Left ventricle myocardium inferior (tissue), 1 donor: ENCODE results near the gene BMP6. TPM values are rescaled to one million over a fixed set of nuclear protein-coding genes. Genes with fewer than 3 reads are reported as not detected.
A peak's percentile ranks its signal among the peaks of the same experiment; 100 is the strongest.

Experiments used
- DNase-seq: peaks from one replicate; pipeline ENCODE4 v3.0.0-alpha.2; 2020
- H3K27ac ChIP-seq: fragments of 200-600 bp; replicated peaks from 2 replicates; pipeline ENCODE4 v1.8.0; 2021
- H3K27me3 ChIP-seq: fragments of 200-600 bp; 2 replicates; pipeline ENCODE4 v1.8.0; 2021; ENCODE audit warnings: low read depth
- H3K36me3 ChIP-seq: fragments of 200-600 bp; 2 replicates; pipeline ENCODE4 v1.8.0; 2021
- H3K4me1 ChIP-seq: fragments of 200-600 bp; 2 replicates; pipeline ENCODE4 v1.8.0; 2021
- H3K4me3 ChIP-seq: fragments of 200-600 bp; 2 replicates; pipeline ENCODE4 v1.8.0; 2021; ENCODE audit warnings: mild to moderate bottlenecking, moderate library complexity
- H3K9me3 ChIP-seq: fragments of 200-600 bp; replicated peaks from 2 replicates; pipeline ENCODE4 v1.8.0; 2021
- intact Hi-C: fragments of 100-400 bp; cut with micrococcal nuclease; formaldehyde crosslinking; loops from one replicate; pipeline ENCODE4 v1.11.0; 2022
- total RNA-seq: library from RNA; stranded (reverse); fragmentation: NEBNext Ultra II Directional; extraction: Animal tissue kit (Norgen Biotek cat#: 25700); gene quantifications from one replicate; pipeline ENCODE4 v1.2.1, GENCODE V29; 2021
- TF ChIP-seq, protein P1 (sequence below): fragments of 200-600 bp; IDR thresholded peaks from 2 replicates; pipeline ENCODE4 v1.8.0; 2021; ENCODE audit warnings: antibody characterized with exemption, mild to moderate bottlenecking, borderline replicate concordance
- donor health status: DM: no; HTN: yes; CAD: no; lungs with severe emphysema.

The BMP6 gene
- total RNA-seq, 1 donor from 2014 or later, result 5.2 TPM

- intact Hi-C loops, result no loop called here
- Histone ChIP-seq H3K27ac (no peak overlapping the region), H3K4me1 (no peaks in the 10 kb centered on the region), H3K27me3 (peaks cover 6% of the 10 kb centered on the region), H3K9me3 (no peaks in the 10 kb centered on the region), H3K4me3 (no peak overlapping the region), H3K36me3 (no peaks in the 10 kb centered on the region)
- DNase-seq, result no peak
- TF ChIP-seq, protein P1, sequence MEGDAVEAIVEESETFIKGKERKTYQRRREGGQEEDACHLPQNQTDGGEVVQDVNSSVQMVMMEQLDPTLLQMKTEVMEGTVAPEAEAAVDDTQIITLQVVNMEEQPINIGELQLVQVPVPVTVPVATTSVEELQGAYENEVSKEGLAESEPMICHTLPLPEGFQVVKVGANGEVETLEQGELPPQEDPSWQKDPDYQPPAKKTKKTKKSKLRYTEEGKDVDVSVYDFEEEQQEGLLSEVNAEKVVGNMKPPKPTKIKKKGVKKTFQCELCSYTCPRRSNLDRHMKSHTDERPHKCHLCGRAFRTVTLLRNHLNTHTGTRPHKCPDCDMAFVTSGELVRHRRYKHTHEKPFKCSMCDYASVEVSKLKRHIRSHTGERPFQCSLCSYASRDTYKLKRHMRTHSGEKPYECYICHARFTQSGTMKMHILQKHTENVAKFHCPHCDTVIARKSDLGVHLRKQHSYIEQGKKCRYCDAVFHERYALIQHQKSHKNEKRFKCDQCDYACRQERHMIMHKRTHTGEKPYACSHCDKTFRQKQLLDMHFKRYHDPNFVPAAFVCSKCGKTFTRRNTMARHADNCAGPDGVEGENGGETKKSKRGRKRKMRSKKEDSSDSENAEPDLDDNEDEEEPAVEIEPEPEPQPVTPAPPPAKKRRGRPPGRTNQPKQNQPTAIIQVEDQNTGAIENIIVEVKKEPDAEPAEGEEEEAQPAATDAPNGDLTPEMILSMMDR, result no peak
Observed at GRCh38 chr6:7821426-7821825, 95.5 kb downstream of the BMP6 start.

DNA sequence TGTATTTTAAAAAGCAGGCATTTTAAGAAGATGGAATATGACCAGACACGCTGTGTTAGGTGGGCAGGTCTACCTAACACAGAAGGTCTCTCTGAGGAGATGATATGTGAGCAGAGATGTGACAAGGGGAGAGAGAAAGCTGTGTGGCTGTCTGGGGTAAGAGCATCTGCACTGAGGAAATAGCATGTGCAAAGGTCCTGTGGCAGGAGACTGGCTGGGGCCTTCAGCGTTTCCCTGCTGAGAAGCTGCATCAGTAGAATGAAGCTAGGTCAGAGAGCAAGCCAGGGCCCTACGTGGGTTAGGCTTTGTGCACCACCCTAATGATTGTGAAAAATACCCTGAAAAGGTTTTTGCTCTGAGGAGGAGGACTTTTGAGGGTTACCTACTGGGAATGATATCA lies 97.7 kb downstream of the BMP6 start:
- H3K9me3 ChIP-seq, result no peaks in the 10 kb centered on the region
- DNase-seq, result no peak

GRCh38 chr6:7825986-7826385 lies 100.1 kb downstream of the BMP6 start:
- TF ChIP-seq, protein P1, result no peak
- H3K9me3 ChIP-seq, result no peaks in the 10 kb centered on the region
- DNase-seq, result no peak
- peaks cover 7% of the 10 kb centered on the region for H3K4me1 ChIP-seq
- no peaks in the 10 kb centered on the region for H3K36me3 ChIP-seq
- H3K4me3 ChIP-seq, result no peak overlapping the region
- intact Hi-C loops, result no loop called here
- no peak overlapping the region for H3K27ac ChIP-seq
- H3K27me3 ChIP-seq, result peaks cover 19% of the 10 kb centered on the region

More for the DNA sequence above, 97.7 kb downstream of the BMP6 start:
- H3K4me3 ChIP-seq, result no peak overlapping the region
- H3K27ac ChIP-seq, result no peak overlapping the region
- TF ChIP-seq, protein P1, result no peak
- peaks cover 7% of the 10 kb centered on the region for H3K4me1 ChIP-seq
- peaks cover 11% of the 10 kb centered on the region for H3K27me3 ChIP-seq
- intact Hi-C loops, result no loop called here
- no peaks in the 10 kb centered on the region for H3K36me3 ChIP-seq

GRCh38 chr6:7827142-7827541 lies 101.2 kb downstream of the BMP6 start:
- Histone ChIP-seq H3K4me3 (no peak overlapping the region), H3K27ac (peak overlapping the region; percentile 37), H3K9me3 (no peaks in the 10 kb centered on the region), H3K27me3 (peaks cover 22% of the 10 kb centered on the region), H3K4me1 (peaks cover 7% of the 10 kb centered on the region), H3K36me3 (no peaks in the 10 kb centered on the region)
- intact Hi-C loops, result no loop called here
- TF ChIP-seq, protein P1, result no peak
- DNase-seq, result no peak

DNA sequence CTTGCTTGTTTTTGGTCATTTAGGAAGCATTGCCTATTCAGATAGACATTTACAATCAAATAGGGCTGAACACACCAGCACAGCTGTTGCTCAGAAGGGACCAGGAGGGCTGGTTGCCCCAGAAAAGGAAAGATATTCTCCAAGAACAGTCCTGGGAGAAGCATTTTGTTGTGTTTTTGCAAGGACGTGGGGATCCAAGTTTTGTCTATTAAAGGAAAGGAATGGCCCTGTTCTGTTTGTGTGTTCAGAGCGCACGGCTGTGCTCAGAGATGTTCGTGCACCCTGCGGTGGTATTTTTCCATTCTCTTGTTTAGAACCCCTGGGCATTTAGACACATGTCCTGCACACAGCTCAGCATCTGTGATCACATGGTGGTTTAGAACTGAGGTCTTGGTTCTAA lies 102.2 kb downstream of the BMP6 start:
- Histone ChIP-seq H3K27me3 (peaks cover 28% of the 10 kb centered on the region), H3K27ac (no peak overlapping the region)
- TF ChIP-seq, protein P1, result no peak

More for the DNA sequence above, 102.2 kb downstream of the BMP6 start:
- Histone ChIP-seq H3K9me3 (no peaks in the 10 kb centered on the region), H3K36me3 (no peaks in the 10 kb centered on the region), H3K4me3 (no peak overlapping the region), H3K4me1 (peaks cover 7% of the 10 kb centered on the region)
- intact Hi-C loops, result no loop called here
- no peak for DNase-seq
